ENCODE data around the gene FAM111A. TPM values are rescaled to one million over a fixed set of nuclear protein-coding genes. Genes with fewer than 3 reads are reported as not detected.

FAM111A gene
- total RNA-seq, 6 experiments from 2014 or later = 10.8 to 19.5 (median 16.6) TPM

DNA sequence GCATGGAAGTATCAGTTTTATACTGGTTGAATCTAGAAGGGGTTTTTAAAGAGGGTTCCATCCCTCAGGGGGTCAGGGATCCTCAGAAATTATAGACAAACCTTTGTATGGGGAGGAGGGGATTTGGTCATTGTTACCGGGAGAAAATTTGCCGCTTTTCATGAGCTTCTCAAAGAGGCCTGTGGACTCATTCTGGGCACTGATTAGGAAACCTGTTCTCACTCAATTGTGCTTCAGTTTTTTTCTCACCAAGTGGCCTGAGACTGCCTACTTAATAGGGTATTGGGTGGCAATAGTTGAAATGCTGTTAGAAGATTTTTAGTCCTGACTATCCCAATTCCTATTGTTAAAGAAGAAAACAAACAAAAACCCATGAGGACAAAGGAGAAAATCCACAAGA, 56.1 kb downstream of the FAM111A start:
- peaks cover 0 to 30% (median 18%) of the 10 kb centered on the region in 4 donors for H3K36me3 ChIP-seq
- no peak for ATAC-seq
- H3K27me3 ChIP-seq = no peaks in the 10 kb centered on the region
- no peak for DNase-seq
- no peak overlapping the region for H3K27ac ChIP-seq
- peaks cover 0 to 6% (median 0%) of the 10 kb centered on the region in 4 donors for H3K4me1 ChIP-seq
- 85% methylated on average over 2 of the region's 2 CpGs for WGBS (ENCODE audit: insufficient coverage, low coverage, low lambda C conversion rate, missing lambda C conversion rate)
- H3K9me3 ChIP-seq = no peaks in the 10 kb centered on the region
- no peak overlapping the region for H3K4me3 ChIP-seq
- TF ChIP-seq, protein P1, sequence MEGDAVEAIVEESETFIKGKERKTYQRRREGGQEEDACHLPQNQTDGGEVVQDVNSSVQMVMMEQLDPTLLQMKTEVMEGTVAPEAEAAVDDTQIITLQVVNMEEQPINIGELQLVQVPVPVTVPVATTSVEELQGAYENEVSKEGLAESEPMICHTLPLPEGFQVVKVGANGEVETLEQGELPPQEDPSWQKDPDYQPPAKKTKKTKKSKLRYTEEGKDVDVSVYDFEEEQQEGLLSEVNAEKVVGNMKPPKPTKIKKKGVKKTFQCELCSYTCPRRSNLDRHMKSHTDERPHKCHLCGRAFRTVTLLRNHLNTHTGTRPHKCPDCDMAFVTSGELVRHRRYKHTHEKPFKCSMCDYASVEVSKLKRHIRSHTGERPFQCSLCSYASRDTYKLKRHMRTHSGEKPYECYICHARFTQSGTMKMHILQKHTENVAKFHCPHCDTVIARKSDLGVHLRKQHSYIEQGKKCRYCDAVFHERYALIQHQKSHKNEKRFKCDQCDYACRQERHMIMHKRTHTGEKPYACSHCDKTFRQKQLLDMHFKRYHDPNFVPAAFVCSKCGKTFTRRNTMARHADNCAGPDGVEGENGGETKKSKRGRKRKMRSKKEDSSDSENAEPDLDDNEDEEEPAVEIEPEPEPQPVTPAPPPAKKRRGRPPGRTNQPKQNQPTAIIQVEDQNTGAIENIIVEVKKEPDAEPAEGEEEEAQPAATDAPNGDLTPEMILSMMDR (IDR thresholded peaks at IDR 0.05) = no peak
- no peak for TF ChIP-seq POLR2A (IDR thresholded peaks at IDR 0.05)
- intact Hi-C loops (cut with DNase I) = no loop called here

DNA sequence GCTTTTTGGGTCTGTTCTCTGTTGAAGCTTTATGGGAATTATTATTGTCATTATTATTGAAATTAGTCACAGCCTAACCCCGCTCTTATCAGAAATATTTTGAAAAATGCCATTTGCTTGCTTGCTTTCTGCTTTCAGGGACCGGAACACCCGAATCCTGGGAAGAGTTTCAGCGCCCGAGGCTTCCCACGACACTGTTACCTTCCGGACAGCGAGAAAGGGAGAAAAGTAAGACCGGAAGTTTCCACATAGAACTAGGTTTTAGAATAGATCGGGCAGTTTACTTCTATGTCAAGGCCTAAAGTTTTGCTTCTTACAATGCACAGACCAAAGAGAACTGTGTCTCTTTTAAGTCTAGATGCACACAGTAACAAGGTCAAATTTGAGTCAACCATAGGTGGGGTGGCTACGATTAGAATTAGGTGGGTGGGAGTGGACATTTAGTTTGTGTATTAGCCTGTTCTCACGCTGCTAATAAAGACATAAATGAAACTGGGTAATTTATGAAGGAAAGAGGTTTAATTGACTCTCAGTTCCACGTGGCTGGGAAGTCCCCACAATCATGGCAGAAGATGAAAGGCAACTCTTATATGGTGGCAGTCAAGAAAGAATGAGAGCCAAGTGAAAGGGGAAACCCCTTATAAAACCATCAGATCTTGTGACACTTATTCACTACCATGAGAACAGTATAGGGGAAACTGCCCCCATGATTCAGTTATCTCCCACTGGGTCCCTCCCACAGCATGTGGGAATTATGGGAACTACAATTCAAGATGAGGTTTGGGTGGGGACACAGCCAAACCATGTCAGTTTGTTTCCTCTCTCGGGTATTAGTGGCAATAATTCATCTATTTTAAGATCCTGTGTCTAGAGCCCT, 57.1 kb downstream of the FAM111A start:
- H3K36me3 ChIP-seq = peaks cover 0 to 39% (median 19%) of the 10 kb centered on the region in 4 donors

DNA sequence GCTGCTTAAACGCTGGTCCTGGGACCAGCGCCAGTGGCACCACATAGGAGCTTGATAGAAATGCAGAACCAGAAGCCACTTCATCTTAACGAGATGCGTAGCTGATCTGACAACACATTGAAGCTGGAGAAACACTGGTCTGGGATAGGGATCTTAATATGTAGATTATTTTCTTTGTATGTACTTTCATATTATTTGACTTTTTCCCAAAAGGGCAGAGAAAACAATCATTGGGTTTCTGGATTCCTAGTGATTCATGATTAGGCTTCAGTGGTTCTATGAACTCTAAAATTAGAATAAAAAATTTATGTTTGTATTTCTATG, 57.7 kb downstream of the FAM111A start:
- Histone ChIP-seq H3K27me3 (no peaks in the 10 kb centered on the region), H3K9me3 (no peaks in the 10 kb centered on the region), H3K36me3 (peaks cover 0 to 45% (median 21%) of the 10 kb centered on the region in 4 donors), H3K4me3 (no peak overlapping the region), H3K4me1 (peaks cover 0 to 6% (median 0%) of the 10 kb centered on the region in 4 donors), H3K27ac (no peak overlapping the region)
- TF ChIP-seq POLR2A (IDR thresholded peaks at IDR 0.05) = no peak
- TF ChIP-seq, protein P1 (IDR thresholded peaks at IDR 0.05) = no peak
- ATAC-seq (no peak), DNase-seq (no peak)
- 71% methylated on average over 4 of the region's 4 CpGs for WGBS (ENCODE audit: insufficient coverage, low coverage, low lambda C conversion rate, missing lambda C conversion rate)
- intact Hi-C loops (cut with DNase I) = no loop called here

More for the DNA sequence above, 57.1 kb downstream of the FAM111A start:
- ATAC-seq = no peak
- WGBS (ENCODE audit: insufficient coverage, low coverage, low lambda C conversion rate, missing lambda C conversion rate) = 81% methylated on average over 14 of the region's 14 CpGs
- H3K4me3 ChIP-seq = no peak overlapping the region
- no peaks in the 10 kb centered on the region for H3K27me3 ChIP-seq
- no peak for DNase-seq
- H3K27ac ChIP-seq = no peak overlapping the region
- TF ChIP-seq, protein P1 (IDR thresholded peaks at IDR 0.05) = no peak
- no peak for TF ChIP-seq POLR2A (IDR thresholded peaks at IDR 0.05)
- intact Hi-C loops (cut with DNase I) = no loop called here
- no peaks in the 10 kb centered on the region for H3K9me3 ChIP-seq
- H3K4me1 ChIP-seq = peaks cover 0 to 6% (median 0%) of the 10 kb centered on the region in 4 donors

DNA sequence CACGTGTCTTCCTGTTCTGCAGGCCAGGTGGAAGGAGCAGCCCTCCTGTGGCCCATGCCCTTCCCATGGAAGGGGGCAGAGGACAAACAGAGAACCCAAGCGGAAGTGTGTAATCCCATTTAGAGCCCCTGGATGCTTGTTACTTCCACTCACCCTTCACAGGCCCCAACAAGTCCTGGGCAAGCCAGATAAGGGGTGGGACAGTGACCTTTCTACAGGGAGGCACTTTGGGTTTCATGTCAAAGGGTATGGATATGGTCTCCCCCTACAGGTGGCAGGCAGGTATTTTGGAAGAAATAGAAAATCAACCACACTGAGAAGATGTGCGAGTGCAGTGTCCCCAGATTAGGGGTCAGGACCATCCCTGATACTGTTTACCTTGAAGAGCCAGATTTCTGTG, 58.7 kb downstream of the FAM111A start:
- Histone ChIP-seq H3K27me3 (no peaks in the 10 kb centered on the region), H3K27ac (peak overlapping the region in 2 of 3 donors; percentile 19 to 41), H3K4me1 (peaks cover 0 to 4% (median 0%) of the 10 kb centered on the region in 4 donors), H3K9me3 (no peaks in the 10 kb centered on the region), H3K4me3 (no peak overlapping the region), H3K36me3 (peaks cover 0 to 43% (median 21%) of the 10 kb centered on the region in 4 donors)
- TF ChIP-seq, protein P1 (IDR thresholded peaks at IDR 0.05) = peak; percentile 17 to 61 (median 56)
- no peak for TF ChIP-seq POLR2A (IDR thresholded peaks at IDR 0.05)
- ATAC-seq = peak; percentile 64 to 90 (median 82)
- no peak for DNase-seq
- intact Hi-C loops (cut with DNase I) = no loop called here
- WGBS (ENCODE audit: insufficient coverage, low coverage, low lambda C conversion rate, missing lambda C conversion rate) = no CpG with 5 or more reads among the region's 3 CpGs

Other genes with a start within 250 kb of the FAM111A start
- 100 to 1,000 TPM; 200 to 425 (median 351) TPM for gene GLYATL1, start 203.4 kb upstream of the FAM111A start, total RNA-seq
- 1 to 10 TPM in 1 of 6 experiments, not detected in 5; 2.6 TPM for gene GLYATL1B, start 56.5 kb upstream of the FAM111A start, total RNA-seq
- gene FAM111B, start 35.6 kb upstream of the FAM111A start, total RNA-seq = 1 to 10 TPM in 4 of 6 experiments, under 1 TPM in 2; 0.15 to 9.6 (median 1.1) TPM
- gene DTX4, start 29.3 kb downstream of the FAM111A start, total RNA-seq = 10 to 100 TPM; 10.8 to 49.1 (median 22.6) TPM
- gene MPEG1, start 70.1 kb downstream of the FAM111A start, total RNA-seq = 10 to 100 TPM in 2 of 6 experiments, 1 to 10 TPM in 4; 5.6 to 22.6 (median 7.4) TPM
- gene OR5AN1, start 216.0 kb downstream of the FAM111A start, total RNA-seq = under 1 TPM in 2 of 6 experiments, not detected in 4; 0.02 to 0.07 TPM

All from right lobe of liver (tissue), 6 donors.